ENCODE measurements around the gene BCL2L14.

BCL2L14 gene

DNA sequence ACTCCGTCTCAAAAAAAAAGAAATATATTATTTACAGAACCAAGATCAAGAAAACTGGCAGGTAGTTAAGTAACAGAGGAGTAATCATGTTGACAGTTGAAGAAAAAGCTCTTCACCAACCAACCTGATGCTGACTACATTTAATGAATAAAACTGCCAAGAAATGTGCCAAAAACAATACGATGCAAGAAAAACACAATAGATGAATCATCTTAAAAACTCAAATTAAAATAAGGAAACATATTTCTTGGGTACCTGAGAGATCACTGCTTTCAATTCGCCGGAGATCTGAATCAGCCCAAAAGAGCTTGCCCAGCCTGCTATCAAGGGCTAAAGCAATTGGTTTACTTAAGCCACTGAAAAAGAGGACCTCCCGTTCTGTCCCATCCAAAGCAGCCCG, 76.4 kb downstream of the BCL2L14 start:
- TF ChIP-seq ZNF274 (IDR thresholded peaks at IDR 0.05; ENCODE audit: low read depth, low read length): no peak
- no peak overlapping the region for H3K4me3 ChIP-seq (ENCODE audit: low read length)

Measured in GM08714 (cell line).